Esophagus (tissue), 2 donors: ENCODE data around the gene EPB41L1. TPM values are rescaled to one million over a fixed set of nuclear protein-coding genes. Genes with fewer than 3 reads are reported as not detected.

Source experiments
- H3K27ac ChIP-seq, 2 donors: one replicate each; pipeline ENCODE4 v1.5.1; 2013; ENCODE audit warnings: low read depth in 2 of 2, mild to moderate bottlenecking in 2 of 2, inconsistent platforms in 1 of 2, low read length in 1 of 2, moderate library complexity in 1 of 2
- H3K27me3 ChIP-seq, 2 donors: one replicate each; pipeline ENCODE4 v1.6.1; 2013; ENCODE audit warnings: low read length in 2 of 2, control low read depth in 1 of 2, mild to moderate bottlenecking in 1 of 2; ENCODE audit not compliant: insufficient read depth in 2 of 2, control insufficient read depth in 1 of 2
- H3K36me3 ChIP-seq, 2 donors: one replicate each; pipeline ENCODE4 v1.6.1; 2013; ENCODE audit warnings: low read length in 1 of 2; ENCODE audit not compliant: control insufficient read depth in 2 of 2, insufficient read depth in 2 of 2
- H3K4me1 ChIP-seq, 2 donors: one replicate each; pipeline ENCODE4 v1.6.1; 2013; ENCODE audit warnings: low read length in 1 of 2; ENCODE audit not compliant: control insufficient read depth in 2 of 2, insufficient read depth in 2 of 2
- H3K4me3 ChIP-seq, 2 donors: one replicate each; pipeline ENCODE4 v1.5.1; 2013; ENCODE audit warnings: low read length in 2 of 2, mild to moderate bottlenecking in 2 of 2, low read depth in 1 of 2, moderate library complexity in 1 of 2
- H3K9me3 ChIP-seq, 2 donors: one replicate each; pipeline ENCODE4 v1.6.1; 2013; ENCODE audit warnings: mild to moderate bottlenecking in 2 of 2, low read depth in 1 of 2, low read length in 1 of 2, moderate library complexity in 1 of 2; ENCODE audit not compliant: control insufficient read depth in 2 of 2, insufficient read depth in 1 of 2
- WGBS, 2 donors: extraction: QIAGEN DNeasy Blood & Tissue Kit; methylation state at CpG; one replicate each; pipeline ENCODE4 v1.1.7; 2013; 5-methylcytosine and 5-hydroxymethylcytosine counted together
- polyA plus RNA-seq, 2 donors: library from polyadenylated mRNA; stranded (reverse); fragments of 200-250 nt; gene quantifications; one replicate each; pipeline ENCODE4 v1.2.3, GENCODE V29; 2013
- donor health status: healthy with polysubstance abuse.
- donor health status: Bipolar disorder and iron deficiency.

Gene EPB41L1
- polyA plus RNA-seq, 2 donors: 30.2 to 35.0 TPM

DNA sequence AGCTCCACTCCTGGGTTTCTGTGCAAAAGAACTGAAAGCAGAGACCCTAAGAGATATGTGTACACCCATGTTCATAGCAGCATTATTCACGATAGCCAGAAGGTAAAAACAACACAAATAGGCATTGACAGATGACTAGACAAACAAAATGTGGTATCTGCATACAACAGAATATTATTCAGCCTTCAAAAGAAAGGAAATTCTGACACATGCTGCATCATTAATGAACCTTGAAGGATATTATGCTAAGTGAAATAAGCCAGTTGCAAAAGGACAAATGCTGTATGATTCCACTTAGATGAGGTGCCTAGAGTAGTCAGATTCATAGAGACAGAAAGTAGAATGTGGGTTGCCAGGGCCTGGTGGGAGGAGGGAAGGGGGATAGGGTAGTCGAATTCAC, 99.5 kb downstream of the EPB41L1 start:
- H3K36me3 ChIP-seq: peaks cover 10 to 27% of the 10 kb centered on the region in 2 donors
- H3K4me1 ChIP-seq: peaks cover 0 to 8% of the 10 kb centered on the region in 2 donors
- H3K27me3 ChIP-seq: no peaks in the 10 kb centered on the region
- H3K27ac ChIP-seq: no peak overlapping the region
- no peak overlapping the region for H3K4me3 ChIP-seq
- 72 to 73% methylated on average over 2 of the region's 2 CpGs for WGBS, 2 donors
- H3K9me3 ChIP-seq: no peaks in the 10 kb centered on the region

DNA sequence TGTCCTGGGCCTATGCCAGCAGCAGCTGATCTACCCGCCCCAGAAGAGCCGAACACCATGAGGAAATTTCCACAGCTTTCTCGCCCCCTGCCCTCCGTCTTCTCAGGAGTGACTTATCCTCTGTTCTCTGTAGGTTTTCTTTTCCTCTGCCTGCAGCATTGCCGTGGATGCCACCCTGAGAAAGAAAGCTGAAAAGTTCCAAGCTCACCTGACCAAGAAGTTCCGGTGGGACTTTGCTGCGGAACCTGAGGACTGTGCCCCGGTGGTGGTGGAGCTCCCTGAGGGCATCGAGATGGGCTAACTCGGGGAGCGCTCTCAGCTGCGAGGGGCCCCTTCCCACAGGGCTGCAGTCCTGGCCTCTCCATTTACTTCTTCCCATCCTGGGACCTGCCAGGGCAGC, 100.9 kb downstream of the EPB41L1 start:
- 93 to 95% methylated on average over 12 of the region's 12 CpGs for WGBS, 2 donors
- H3K4me1 ChIP-seq: peaks cover 0 to 8% of the 10 kb centered on the region in 2 donors
- H3K36me3 ChIP-seq: peaks cover 10 to 25% of the 10 kb centered on the region in 2 donors

DNA sequence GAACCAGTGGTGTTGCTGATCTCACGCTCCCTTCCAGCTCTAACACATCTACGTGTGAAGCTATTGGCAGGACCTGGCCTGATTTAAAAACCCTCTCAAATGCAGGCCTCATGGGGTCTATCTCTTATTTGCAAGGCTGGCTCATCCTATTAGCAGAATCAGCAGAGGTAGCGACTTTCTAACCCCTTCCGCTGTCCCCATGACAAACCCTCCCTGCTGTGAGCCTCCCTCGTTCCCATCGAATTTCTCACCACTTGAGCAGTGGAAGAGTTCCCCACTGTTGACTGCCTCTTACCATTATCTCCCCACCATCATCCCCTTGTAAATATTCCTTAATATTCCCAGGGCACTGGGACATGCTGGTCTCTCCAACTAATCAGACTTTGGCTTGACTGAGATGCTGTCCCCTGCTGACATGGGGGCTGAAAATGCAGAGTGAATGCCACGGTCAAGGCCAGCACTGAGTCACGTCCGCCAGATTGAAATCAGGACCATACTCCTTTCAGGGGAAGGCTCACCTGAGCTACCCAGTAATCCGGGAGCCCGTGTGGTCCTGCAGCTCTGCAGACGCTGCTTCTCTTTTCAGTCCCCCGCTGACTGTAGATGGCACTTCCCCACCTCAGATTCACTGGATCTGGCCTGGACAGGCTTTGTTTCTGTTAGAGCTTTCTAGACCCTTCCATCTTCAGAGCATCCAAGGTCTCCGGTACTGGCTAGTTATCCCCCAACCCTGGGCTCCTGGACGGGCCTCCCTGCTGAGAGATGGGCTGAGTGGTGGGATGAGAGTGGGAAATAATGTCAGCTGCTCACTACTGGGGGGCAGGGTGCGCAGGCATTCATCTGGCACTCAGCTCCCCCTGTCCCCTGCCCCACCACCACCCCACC, 104.9 kb downstream of the EPB41L1 start:
- Histone ChIP-seq H3K4me1 (no peaks in the 10 kb centered on the region), H3K27me3 (no peaks in the 10 kb centered on the region), H3K27ac (no peak overlapping the region), H3K4me3 (no peak overlapping the region), H3K9me3 (no peaks in the 10 kb centered on the region), H3K36me3 (peaks cover 10 to 15% of the 10 kb centered on the region in 2 donors)
- 66 to 68% methylated on average over 16 of the region's 16 CpGs for WGBS, 2 donors

More for the DNA sequence above, 100.9 kb downstream of the EPB41L1 start:
- Histone ChIP-seq H3K4me3 (no peak overlapping the region), H3K9me3 (no peaks in the 10 kb centered on the region), H3K27me3 (no peaks in the 10 kb centered on the region), H3K27ac (no peak overlapping the region)

DNA sequence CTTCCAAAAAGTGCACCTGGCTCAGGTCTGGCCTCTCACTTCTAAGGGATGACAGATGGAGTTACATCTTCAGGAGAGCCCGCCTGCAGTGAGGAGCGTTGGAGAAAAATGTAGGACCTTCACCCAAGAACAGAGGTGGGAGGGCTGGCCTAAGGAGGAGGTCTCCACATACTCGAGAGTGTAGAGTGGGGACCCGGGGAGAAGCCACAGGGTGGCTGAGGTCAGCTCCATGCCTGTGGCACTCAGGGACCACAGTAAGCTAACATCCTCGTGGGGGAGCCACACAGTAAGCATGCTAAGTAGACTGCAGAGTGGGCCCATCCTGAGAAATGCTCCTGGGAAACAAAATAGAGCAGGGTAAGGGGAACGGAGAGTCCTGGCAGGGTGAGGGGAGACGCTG, 105.8 kb downstream of the EPB41L1 start:
- Histone ChIP-seq H3K4me1 (no peaks in the 10 kb centered on the region), H3K36me3 (peaks cover 9 to 12% of the 10 kb centered on the region in 2 donors), H3K27me3 (no peaks in the 10 kb centered on the region), H3K4me3 (no peak overlapping the region), H3K27ac (no peak overlapping the region), H3K9me3 (no peaks in the 10 kb centered on the region)
- 70 to 72% methylated on average over 7 of the region's 7 CpGs for WGBS, 2 donors

DNA sequence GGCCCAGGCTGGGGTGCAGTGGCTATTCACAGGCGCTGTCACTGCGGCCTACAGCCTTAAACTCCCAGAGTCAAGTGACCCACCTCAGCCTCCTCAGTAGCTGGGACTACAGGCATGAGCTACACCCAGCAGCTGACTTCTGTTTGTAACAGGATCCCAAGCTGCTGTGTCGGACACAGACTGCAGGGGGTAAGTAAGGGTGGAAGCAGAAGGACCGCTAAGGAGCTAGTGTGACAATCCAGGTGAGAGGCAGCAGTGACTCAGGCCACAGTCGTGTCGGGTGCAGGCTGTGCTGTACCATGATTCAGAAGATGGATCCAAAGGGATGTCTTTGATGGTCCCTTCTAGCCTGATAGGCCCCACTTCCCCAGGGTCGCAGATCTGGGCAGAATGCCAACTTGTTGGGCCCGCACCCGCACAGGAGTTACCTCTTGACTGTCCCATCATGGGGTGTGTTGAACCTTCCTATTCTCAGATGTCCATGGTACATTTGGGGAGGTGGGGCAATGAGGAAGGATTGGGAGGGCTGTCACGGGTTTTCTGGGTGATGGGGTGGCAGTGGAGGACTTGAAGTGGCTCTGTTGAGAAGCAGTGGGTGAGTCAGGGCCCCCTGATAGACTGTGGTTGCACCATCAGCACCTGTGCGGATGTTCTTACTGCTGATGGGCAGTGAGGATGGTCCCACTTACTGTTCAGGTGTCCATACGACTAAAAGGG, 107.0 kb downstream of the EPB41L1 start:
- Histone ChIP-seq H3K4me1 (no peaks in the 10 kb centered on the region), H3K4me3 (no peak overlapping the region), H3K27me3 (no peaks in the 10 kb centered on the region), H3K27ac (no peak overlapping the region), H3K9me3 (no peaks in the 10 kb centered on the region), H3K36me3 (peaks cover 0 to 3% of the 10 kb centered on the region in 2 donors)
- WGBS, 2 donors: 84 to 87% methylated on average over 12 of the region's 12 CpGs

DNA sequence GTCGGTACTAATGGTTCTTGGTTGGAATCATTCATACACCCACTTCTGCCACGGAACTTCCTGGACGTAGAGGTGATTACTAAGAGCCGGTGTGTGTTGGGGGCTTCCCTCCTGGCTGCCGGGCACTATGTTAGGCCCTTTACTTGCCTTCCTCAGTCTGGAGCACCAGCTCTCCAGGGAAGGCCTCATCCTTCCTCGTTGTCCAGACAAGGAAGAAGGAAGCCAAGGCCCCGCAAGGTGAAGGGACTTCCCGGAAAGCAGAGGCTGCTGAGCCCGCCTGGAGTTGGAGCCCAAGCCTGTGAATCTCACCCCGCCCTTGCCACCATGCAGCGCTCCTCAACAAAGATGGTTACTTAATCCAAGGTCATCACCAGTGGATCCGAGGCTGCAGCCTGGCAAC, 107.9 kb downstream of the EPB41L1 start:
- Histone ChIP-seq H3K4me1 (no peaks in the 10 kb centered on the region), H3K9me3 (no peaks in the 10 kb centered on the region), H3K27me3 (no peaks in the 10 kb centered on the region), H3K36me3 (no peaks in the 10 kb centered on the region), H3K27ac (no peak overlapping the region), H3K4me3 (no peak overlapping the region)
- WGBS, 2 donors: 81 to 87% methylated on average over 12 of the region's 12 CpGs

DNA sequence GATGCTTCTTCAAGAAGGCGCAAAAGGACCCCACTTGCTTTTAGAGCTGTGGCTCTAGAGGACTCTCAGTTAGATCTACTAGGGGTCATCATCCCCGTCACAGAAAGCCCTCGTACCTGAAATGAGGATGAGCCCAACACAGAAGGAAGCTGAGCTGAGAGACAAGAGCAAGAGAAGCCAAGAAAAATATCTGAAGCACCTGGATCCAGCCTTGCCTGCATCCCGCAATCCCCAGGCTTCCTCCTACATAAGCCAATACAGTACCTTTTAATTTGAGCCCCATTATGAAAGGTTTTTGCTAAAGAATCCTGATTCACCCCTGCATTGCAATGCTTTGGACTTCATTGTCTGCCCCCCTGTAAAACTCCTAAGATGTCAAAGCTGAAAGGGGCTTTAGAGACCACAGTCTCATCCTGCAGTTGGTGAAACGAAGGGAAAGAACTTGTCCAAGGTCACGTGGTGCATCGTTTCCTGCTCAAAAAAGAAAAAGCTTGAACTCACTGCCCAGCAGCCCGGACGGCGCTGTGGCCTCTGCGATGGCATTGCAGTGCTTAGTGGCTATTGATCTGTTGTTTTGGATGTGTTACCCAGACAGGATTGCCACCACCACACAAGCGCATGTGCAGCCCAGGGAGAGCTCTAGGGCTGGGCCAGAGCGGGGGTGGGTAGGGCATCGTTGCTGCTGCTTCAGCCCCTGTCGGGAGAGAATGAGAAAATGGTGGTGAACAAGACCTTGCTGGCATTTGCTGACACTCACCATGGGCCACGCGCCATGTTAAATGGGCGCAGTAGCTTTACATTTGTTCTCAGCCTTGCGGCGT, 110.1 kb downstream of the EPB41L1 start:
- Histone ChIP-seq H3K27ac (no peak overlapping the region), H3K4me3 (no peak overlapping the region), H3K27me3 (no peaks in the 10 kb centered on the region), H3K4me1 (no peaks in the 10 kb centered on the region), H3K36me3 (no peaks in the 10 kb centered on the region), H3K9me3 (no peaks in the 10 kb centered on the region)
- 90% methylated on average over 20 of the region's 20 CpGs for WGBS, 2 donors

DNA sequence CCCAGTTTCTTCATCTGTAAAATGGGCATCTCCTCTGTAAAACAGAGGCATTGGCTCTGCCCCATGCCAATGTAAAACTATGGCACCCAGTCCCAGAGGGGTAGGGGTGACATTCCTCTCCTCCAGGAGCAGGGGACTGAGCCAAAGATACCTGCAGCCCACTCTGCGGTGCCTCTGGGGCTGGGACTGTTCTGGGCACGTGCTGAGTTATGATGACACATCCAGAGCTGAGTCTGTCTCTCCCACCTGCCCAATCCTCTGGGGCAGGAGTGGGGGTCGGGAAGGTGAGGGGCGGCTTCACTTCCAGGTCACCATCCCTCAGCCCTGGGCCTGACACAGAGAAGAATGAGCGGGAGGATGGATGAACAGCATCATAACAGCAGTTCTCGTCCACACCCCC, 111.6 kb downstream of the EPB41L1 start:
- WGBS, 2 donors: 85 to 89% methylated on average over 6 of the region's 6 CpGs
- Histone ChIP-seq H3K4me3 (no peak overlapping the region), H3K36me3 (no peaks in the 10 kb centered on the region), H3K4me1 (no peaks in the 10 kb centered on the region), H3K27me3 (no peaks in the 10 kb centered on the region), H3K27ac (no peak overlapping the region), H3K9me3 (no peaks in the 10 kb centered on the region)

DNA sequence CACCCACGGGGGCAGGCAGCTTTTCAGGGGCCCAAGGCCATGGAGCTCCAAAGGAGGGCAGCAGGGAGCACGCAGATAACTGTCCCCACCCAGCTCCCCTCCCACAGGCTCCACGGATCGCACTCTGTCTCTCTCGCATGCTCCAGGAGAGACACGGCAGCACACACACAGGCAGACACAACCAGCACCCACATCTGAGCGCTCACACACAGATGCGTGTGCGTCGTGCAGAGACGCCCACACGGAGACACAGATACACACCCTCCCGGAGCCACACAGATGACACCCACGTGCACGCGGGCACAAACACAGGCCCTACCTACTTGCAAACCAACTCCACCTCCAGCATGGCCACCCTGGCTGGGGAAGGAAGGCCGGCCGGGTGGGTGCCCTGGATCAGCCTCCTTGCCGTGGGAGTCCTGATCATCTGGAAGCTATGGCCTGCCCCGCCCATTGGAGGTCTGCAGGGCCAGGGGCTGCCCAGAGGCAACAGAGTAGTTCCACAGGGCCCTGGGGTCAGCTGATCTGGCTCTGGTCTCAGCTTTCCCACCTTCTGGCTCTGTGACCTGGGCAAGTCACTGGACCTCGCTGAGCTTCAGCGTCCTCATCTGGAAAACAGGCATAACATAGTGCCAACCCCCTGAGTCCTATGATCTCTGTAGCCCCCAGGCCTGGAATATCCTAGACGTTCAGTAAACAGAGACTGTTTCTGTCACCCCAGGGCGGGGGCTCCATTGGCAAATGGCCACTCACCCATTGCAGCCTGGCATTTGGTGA, 113.3 kb downstream of the EPB41L1 start:
- Histone ChIP-seq H3K36me3 (no peaks in the 10 kb centered on the region), H3K4me1 (no peaks in the 10 kb centered on the region), H3K27me3 (no peaks in the 10 kb centered on the region), H3K9me3 (no peaks in the 10 kb centered on the region), H3K27ac (no peak overlapping the region), H3K4me3 (no peak overlapping the region)
- WGBS, 2 donors: 77 to 78% methylated on average over 24 of the region's 24 CpGs
